Measurements from ENCODE around the gene DGCR6L.
"Not testable (repeated sequence)": the region's sequence is repeated elsewhere in the genome, so short reads cannot be mapped to it uniquely, and the experiment has no call there.

The DGCR6L gene

DNA sequence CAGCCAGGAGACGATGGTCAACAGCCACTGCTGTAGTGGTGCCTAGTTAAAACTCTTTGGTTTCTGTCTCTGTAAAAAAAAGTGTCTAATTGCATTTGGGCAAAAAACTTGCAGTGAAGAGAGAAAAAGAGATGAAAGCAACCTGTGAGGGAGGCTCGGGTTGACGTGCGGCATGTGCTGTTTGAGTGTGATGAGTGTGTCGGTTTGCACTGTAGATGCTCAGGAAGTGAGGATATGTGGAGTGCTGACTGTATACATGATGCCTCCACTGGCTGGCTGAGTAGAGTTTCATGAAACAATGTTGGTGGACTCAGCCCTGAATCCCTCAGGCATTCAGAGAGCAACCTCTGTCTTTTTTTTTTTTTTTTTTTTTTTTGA lies 4.3 kb upstream of the DGCR6L start:
- no peak for DNase-seq

DNA sequence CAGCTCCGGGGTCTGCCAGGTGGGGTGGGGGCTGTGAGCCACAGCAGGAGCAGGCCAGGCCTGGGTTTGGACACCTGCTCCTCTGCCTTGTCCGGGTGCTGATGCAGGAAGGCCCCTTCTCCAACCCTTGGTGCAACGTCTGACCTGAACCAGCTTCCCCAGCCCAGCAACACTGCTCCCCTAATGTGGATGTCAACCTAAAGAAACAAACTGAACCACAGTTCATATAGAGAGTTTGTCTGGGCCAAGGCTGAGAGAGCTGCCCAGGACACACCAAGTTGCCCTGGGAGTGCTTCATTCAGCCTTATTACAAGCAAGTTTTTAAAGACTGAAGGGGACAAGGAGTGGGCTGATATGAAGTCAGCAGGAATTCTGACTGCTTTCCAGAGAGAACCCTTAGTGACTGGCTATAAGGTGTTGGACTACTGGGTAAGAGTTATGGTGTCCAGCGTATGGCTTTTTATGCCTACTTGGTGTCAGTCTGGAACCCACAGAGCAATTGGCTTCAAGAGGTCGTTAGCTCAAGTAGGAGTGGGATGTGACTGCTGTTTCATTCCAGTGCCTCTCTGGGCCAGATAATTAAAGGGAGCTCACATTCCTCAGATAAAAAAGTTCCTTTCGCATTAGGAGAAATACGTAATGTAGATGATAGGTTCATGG lies 1.8 kb upstream of the DGCR6L start:
- DNase-seq = not testable (repeated sequence)

- DNase-seq = not testable (repeated sequence)
These were observed 1.0 kb upstream of the DGCR6L start for GRCh38 chr22:20320659-20321551.

- no peak for DNase-seq
These were observed 667 bp downstream of the DGCR6L start for GRCh38 chr22:20319041-20319744.

DNA sequence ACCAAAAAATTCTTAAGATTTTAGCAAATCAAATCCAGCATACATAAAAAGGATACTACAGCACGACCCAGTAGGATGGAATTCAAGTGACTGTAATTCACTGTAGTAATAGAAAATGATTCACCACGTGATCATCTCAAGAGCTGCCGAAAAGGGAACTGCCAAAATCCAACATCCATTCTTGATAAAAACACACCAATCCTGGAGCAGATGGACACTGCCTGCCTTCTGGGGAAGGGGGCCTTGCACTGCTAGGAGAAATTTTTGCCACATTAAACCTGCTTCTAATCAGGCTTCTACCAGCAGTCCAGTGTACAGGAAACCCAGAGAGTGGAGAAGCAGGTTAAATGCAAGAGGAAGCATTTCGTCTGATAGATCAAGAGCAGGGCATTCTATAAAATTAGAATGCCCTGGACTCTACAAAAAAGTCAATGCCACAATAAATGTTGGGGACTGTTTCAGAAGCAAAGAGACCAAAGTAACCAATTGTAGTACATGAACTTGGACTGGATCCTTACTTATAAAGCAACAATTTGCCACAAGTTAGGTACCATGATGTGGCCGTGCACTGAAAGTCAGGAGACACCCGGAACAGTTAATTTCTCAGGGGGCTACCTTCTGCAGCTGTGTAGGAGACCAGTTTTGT lies 1.7 kb downstream of the DGCR6L start:
- DNase-seq = not testable (repeated sequence)

- DNase-seq = not testable (repeated sequence)
These were observed 2.3 kb downstream of the DGCR6L start for GRCh38 chr22:20317402-20318042.

GRCh38 chr22:20316844-20317401 lies 2.9 kb downstream of the DGCR6L start:
- no peak for DNase-seq

- DNase-seq = no peak
These were observed 3.5 kb downstream of the DGCR6L start for GRCh38 chr22:20316217-20316843.

GRCh38 chr22:20315337-20316216 lies 4.3 kb downstream of the DGCR6L start:
- DNase-seq = no peak

GRCh38 chr22:20314741-20315336 lies 5.0 kb downstream of the DGCR6L start:
- not testable (repeated sequence) for DNase-seq

GRCh38 chr22:20314206-20314605 lies 5.7 kb downstream of the DGCR6L start:
- not testable (repeated sequence) for DNase-seq

GRCh38 chr22:20313306-20314077 lies 6.4 kb downstream of the DGCR6L start:
- not testable (repeated sequence) for DNase-seq

DNA sequence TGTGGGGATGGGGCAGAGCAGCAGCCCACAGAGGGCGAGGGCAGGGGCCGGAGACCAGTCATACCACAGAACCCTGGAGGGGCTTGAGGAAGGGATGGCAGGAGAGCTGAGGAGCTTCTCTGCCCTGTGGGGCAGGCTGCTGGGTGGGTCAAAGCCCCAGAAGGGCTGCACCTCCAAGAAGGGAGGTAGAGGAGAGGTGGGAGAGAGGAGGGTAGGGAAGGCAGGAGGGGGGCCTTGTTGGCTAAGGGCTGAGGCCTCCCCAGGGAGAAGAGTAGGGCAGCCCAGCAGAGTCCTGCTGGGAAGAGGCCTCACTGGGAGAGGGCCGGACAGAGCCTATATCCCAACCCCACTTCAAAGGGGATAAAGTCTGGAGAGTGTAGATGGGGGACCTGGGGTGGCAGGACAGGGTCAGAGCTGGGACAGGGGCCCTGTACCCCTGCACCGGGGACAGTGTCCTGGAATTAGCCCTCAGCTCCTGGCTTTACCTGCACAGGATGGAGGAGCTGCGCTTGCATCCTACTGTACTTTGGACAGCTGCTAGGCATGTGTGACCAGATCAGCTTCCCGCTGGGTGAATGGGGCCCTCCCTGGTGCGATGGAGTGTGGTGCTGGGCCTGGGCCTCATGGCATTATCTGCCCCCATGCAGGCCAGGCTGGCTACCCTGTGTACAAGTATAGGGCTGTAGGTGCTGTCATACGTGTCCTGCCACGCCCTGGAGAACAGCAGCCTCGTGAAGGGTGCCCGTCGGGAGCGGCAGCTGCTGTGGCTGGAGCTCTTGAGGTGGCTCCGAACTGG lies 7.3 kb downstream of the DGCR6L start:
- no peak for DNase-seq

GRCh38 chr22:20311249-20312062 lies 8.4 kb downstream of the DGCR6L start:
- not testable (repeated sequence) for DNase-seq

DNA sequence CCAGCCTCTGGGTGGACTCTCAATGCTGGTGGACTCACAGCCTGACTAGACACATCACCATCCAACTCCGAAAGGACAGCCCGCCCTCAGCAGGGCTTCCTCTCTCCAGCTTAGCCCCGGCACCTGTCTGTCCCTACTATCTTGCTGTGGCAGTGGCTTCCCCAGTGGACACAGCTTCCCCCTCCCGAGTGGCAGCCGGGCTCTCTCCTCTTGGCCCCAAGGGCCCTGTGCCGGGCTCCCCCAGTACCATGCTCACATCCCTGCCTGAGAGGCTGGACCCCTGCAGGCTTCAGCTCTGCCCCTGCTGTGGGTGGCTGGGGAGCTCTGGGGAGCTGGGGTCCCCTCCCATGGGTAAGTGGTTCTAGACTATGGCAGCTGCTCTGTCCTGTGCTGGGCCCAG lies 9.1 kb downstream of the DGCR6L start:
- not testable (repeated sequence) for DNase-seq

DNA sequence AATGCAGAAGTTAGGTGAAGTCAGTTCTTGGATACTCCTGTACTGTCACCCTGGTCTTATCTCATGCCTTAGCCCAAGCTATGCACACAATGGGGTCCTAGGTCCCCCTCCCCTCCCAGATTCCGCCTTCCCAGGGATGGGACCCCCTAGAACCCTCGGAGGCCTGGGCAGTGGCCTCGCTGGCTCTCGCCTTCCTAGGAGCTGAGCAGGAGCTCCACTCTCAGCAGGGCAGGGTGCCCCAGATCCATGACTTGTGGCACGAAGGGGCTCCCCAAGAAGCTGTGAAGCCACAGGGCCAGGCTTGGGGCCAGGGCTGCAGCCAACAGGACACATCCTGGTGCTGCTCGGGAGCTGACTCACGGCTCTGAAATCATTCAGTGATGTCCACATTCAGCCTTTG lies 9.7 kb downstream of the DGCR6L start:
- DNase-seq = not testable (repeated sequence)
